K562 (cell line): Measurements from ENCODE around the gene PRICKLE4. TPM values are rescaled to one million over a fixed set of nuclear protein-coding genes. Genes with fewer than 3 reads are reported as not detected.
A peak's percentile ranks its signal among the peaks of the same experiment; 100 is the strongest.

Experiments
- ATAC-seq: fragments of 200-7000 bp; cut with Tn5 transposase; 3 replicates; pipeline ENCODE4 v1.9.1; 2020; ENCODE audit warnings: moderate library complexity
- BruUV-seq: library from RNA; stranded (reverse); fragments of 400-500 nt; replicated peaks from 2 replicates; lab custom pipeline; 2021; lab: Mats Ljungman, UMichigan
- CTCF ChIA-PET: fragments of 300-600 bp; formaldehyde crosslinking; extraction: SDS; loops from one replicate; lab custom pipeline; 2021; ENCODE audit warnings: low intra/inter-chr PET ratio; lab: Yijun Ruan, JAX
- POLR2A ChIA-PET: fragments of 300-600, 350-650 bp; sonication (Branson Sonifier 250); formaldehyde crosslinking; extraction: SDS; loops from one replicate; lab custom pipeline; 2021; ENCODE audit warnings: antibody characterized with exemption, inconsistent platforms; lab: Yijun Ruan, JAX
- DNase-seq, 4 experiments: peaks; one replicate each; pipeline versions ENCODE4 v3.0.0 to v3.0.0-alpha.2; 2011 to 2018; ENCODE audit warnings: low spot score in 3 of 4, mixed read lengths in 3 of 4; ENCODE audit errors: extremely low read depth in 1 of 4
- FAIRE-seq: peaks from 2 replicates; lab custom pipeline; 2011; peaks lifted over from hg19 to GRCh38; lab: Jason Lieb, UNC
- H2AFZ ChIP-seq: 2 replicates; pipeline ENCODE4 v1.6.0; 2011; ENCODE audit warnings: low read depth, low read length, control low read depth, inconsistent platforms
- H3K27ac ChIP-seq: fragments of 200-600 bp; 3 replicates; pipeline ENCODE4 v1.8.0; 2011; ENCODE audit warnings: low read depth, mild to moderate bottlenecking, control low read depth, inconsistent platforms, low read length, moderate library complexity, mixed read lengths; ENCODE audit errors: extremely low read depth
- H3K27me3 ChIP-seq, 2 experiments: fragments of 300-600 bp in 1 of 2; 2 replicates in 1 of 2; 3 replicates in 1 of 2; pipeline versions ENCODE4 v1.6.0 to v1.8.0; 2011; ENCODE audit warnings: inconsistent platforms in 2 of 2, low read length in 2 of 2, mild to moderate bottlenecking in 1 of 2, mixed read lengths in 1 of 2, moderate library complexity in 1 of 2; ENCODE audit not compliant: control insufficient read depth in 2 of 2, insufficient read depth in 2 of 2
- H3K36me3 ChIP-seq: fragments of 300-600 bp; 3 replicates; pipeline ENCODE4 v1.8.0; 2011; ENCODE audit warnings: mild to moderate bottlenecking, low read length, inconsistent platforms; ENCODE audit not compliant: control insufficient read depth, insufficient read depth
- H3K4me1 ChIP-seq, 2 experiments: fragments of 200-600 bp in 1 of 2; replicated peaks in 1 of 2; 2 replicates in 1 of 2; 3 replicates in 1 of 2; pipeline versions ENCODE4 v1.5.1 to v1.8.0; 2011; ENCODE audit warnings: inconsistent platforms in 2 of 2, low read length in 2 of 2, mild to moderate bottlenecking in 1 of 2, mixed read lengths in 1 of 2, moderate library complexity in 1 of 2; ENCODE audit not compliant: control insufficient read depth in 2 of 2, insufficient read depth in 2 of 2
- H3K4me2 ChIP-seq: 2 replicates; pipeline ENCODE4 v1.6.1; 2011; ENCODE audit warnings: low read length, control low read depth, inconsistent platforms, mixed read lengths; ENCODE audit not compliant: insufficient read depth
- H3K4me3 ChIP-seq: fragments of 200-600 bp; sonication (generic), shearing (Covaris generic); 2 replicates; pipeline ENCODE4 v1.5.1; 2016; ENCODE audit warnings: control low read depth, inconsistent platforms
- H3K79me2 ChIP-seq: fragments of 200-600 bp; 3 replicates; pipeline ENCODE4 v1.8.0; 2011; ENCODE audit warnings: low read length, inconsistent platforms; ENCODE audit not compliant: control insufficient read depth, insufficient read depth
- H3K9ac ChIP-seq, 2 experiments: 2 replicates each; pipeline versions ENCODE4 v1.6.0 to v1.6.1; 2011; ENCODE audit warnings: low read depth in 2 of 2, low read length in 2 of 2, control low read depth in 1 of 2, inconsistent platforms in 1 of 2, mild to moderate bottlenecking in 1 of 2, mixed read lengths in 1 of 2; ENCODE audit not compliant: insufficient read depth in 1 of 2
- H3K9me1 ChIP-seq: one replicate; pipeline ENCODE4 v1.6.0; 2011; ENCODE audit warnings: inconsistent platforms, mild to moderate bottlenecking, low read length, moderate library complexity; ENCODE audit not compliant: control insufficient read depth, insufficient read depth
- H3K9me3 ChIP-seq: replicated peaks from 2 replicates; pipeline ENCODE4 v1.5.1; 2011; ENCODE audit warnings: low read depth, low read length, inconsistent platforms; ENCODE audit not compliant: control insufficient read depth, insufficient read depth
- H4K20me1 ChIP-seq: replicated peaks from 2 replicates; pipeline ENCODE4 v1.6.1; 2011; ENCODE audit warnings: low read length, inconsistent platforms, mixed read lengths; ENCODE audit not compliant: control insufficient read depth, insufficient read depth
- HDAC1 ChIP-seq, 2 experiments: fragments of 450-650 bp; IDR thresholded peaks; 2 replicates each; pipeline ENCODE4 v1.6.1; 2016 to 2017; ENCODE audit warnings: inconsistent platforms in 1 of 2, mild to moderate bottlenecking in 1 of 2, moderate library complexity in 1 of 2
- RBBP5 ChIP-seq: fragments of 200-600 bp; sonication (generic); IDR thresholded peaks from 2 replicates; pipeline ENCODE4 v1.6.1; 2012; ENCODE audit warnings: borderline replicate concordance, mild to moderate bottlenecking, low read length, control low read depth, inconsistent platforms; ENCODE audit not compliant: insufficient read depth, poor library complexity, severe bottlenecking
- ZNF395 ChIP-seq: fragments of 200-800 bp; sonication (Bioruptor generic); IDR thresholded peaks from 2 replicates; pipeline ENCODE4 v1.6.1; 2017; ENCODE audit warnings: missing genetic modification characterization, missing compliant biosample characterization
- ZSCAN29 ChIP-seq: fragments of 450-650 bp; IDR thresholded peaks from 2 replicates; pipeline ENCODE4 v1.6.1; 2017
- WGBS: fragments of 100-300 bp; shearing (Covaris generic); methylation state at CpG from one replicate; pipeline ENCODE4 v1.1.6; 2016; ENCODE audit warnings: low coverage, mixed read lengths; ENCODE audit not compliant: insufficient coverage; ENCODE audit errors: missing lambda C conversion rate; 5-methylcytosine and 5-hydroxymethylcytosine counted together
- in situ Hi-C: fragments of 300-500 bp; cut with MboI; formaldehyde crosslinking; loops from 4 replicates; pipeline ENCODE4 v1.15.0; 2018; ENCODE audit warnings: inconsistent platforms, mixed read lengths
- intact Hi-C: fragments of 100-400 bp; cut with micrococcal nuclease; formaldehyde crosslinking; loops from 2 replicates; pipeline ENCODE4 v1.14.2; 2022
- polyA plus RNA-seq, 8 experiments: library from polyadenylated mRNA; depleted of rRNA in 4 of 8; stranded (reverse) in 5 of 8; unstranded in 3 of 8; fragments of >200 nt; fragmentation: Nextera tagmentation in 2 of 8; fragmentation: Illumina TruSeq in 1 of 8; extraction: Ambion mirVana in 2 of 8; extraction: Trizol in 1 of 8; gene quantifications; 2 replicates each; pipeline versions ENCODE4 v1.2.1 to v1.2.3, GENCODE V29; 2011 to 2014; ENCODE audit warnings: inconsistent platforms in 1 of 8, missing spikeins in 1 of 8
- total RNA-seq, 7 experiments: library from RNA; depleted of rRNA in 6 of 7; stranded (reverse); fragments of >200 nt in 6 of 7; fragmentation: Illumina TruSeq in 2 of 7; extraction: Trizol in 2 of 7; gene quantifications; 2 replicates each; pipeline versions ENCODE4 v1.2.1 to v1.2.3, GENCODE V29; 2011 to 2021; ENCODE audit warnings: low replicate concordance in 1 of 7

PRICKLE4 gene
- total and polyA plus RNA-seq, 9 of the 15 experiments (the other 6 are each of a cell fraction or from before 2014, with no cell fraction given), result 0.20 to 0.32 (median 0.27) TPM; not detected in 6

DNA sequence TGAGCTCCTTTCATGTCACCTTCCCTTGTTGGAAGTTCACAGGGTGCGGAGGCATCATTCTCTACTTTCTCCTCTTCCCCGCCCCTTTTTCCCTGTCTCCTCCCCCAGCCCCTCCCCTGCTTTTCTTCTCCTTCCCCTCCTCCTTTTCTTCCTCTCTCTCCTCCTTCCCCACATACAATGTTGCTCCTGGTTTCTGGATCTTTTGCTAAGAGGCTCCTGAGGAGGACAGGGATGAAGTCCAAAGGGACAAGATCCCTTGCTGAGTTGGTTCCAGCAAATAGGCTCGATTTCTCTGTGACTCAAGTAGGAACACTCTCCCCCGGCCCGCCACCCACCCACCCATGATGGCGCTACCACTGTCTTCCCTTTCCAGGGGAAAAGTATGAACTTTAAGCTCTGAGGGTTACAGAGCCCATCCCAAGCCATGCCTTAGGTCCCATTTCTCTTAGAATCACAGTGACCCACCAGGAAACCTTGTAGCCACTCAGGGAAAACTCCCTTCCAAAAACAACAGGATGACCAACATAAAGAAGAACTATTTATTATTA lies 44.3 kb upstream of the PRICKLE4 start:
- Histone ChIP-seq H3K9me3 (no peaks in the 10 kb centered on the region), H3K27ac (no peak overlapping the region), H2AFZ (peak overlapping the region; percentile 90), H4K20me1 (no peaks in the 10 kb centered on the region; the same call in none of the 2 replicates), H3K4me1 (peaks cover 5 to 29% of the 10 kb centered on the region in 2 experiments), H3K4me2 (peak overlapping the region; percentile 85), H3K36me3 (no peaks in the 10 kb centered on the region), H3K79me2 (no peaks in the 10 kb centered on the region), H3K27me3 (peaks cover 13 to 34% of the 10 kb centered on the region in 2 experiments; a peak in 3 of 5 replicates), H3K9me1 (no peaks in the 10 kb centered on the region), H3K9ac (peak overlapping the region in 1 of 2 experiments; percentile 14; a peak in 1 of 4 replicates), H3K4me3 (no peak overlapping the region)
- DNase-seq (peak; percentile 46 to 55 (median 52)), FAIRE-seq (peak; percentile 52), ATAC-seq (peak; percentile 37)
- WGBS, result 30% methylated on average over 2 of the region's 6 CpGs
- TF ChIP-seq HDAC1 (IDR thresholded peaks at IDR 0.05), result 0 out of 4 replicates have a peak, but pooled peaks of 1 of the 2 experiments have one; percentile 23
- peak; percentile 12; the same call in 1 of the 2 replicates for TF ChIP-seq ZNF395 (CRISPR knock-in tag)
- TF ChIP-seq RBBP5, result no peak
- no peak for TF ChIP-seq ZSCAN29
- ChIA-PET CTCF (interaction anchor here (2.2 to 2.6 kb wide), 2 partner anchors 39 to 43 kb away, joined by 13 to 19 read pairs; partner anchors contain the start of gene FRS3), POLR2A (no interaction called here)
- intact Hi-C loops (no loop called here), in situ Hi-C loops (loop anchor here (5.0 kb wide), 1 partner anchor 36 kb away; no protein-coding TSS in a partner anchor)
- BruUV-seq, result no TSS peak
